Activated naive CD4-positive, alpha-beta T cell treated with anti-CD3 and anti-CD28 coated beads for 36 hours (primary cell): ENCODE measurements around the gene BIRC7. TPM values are rescaled to one million over a fixed set of nuclear protein-coding genes. Genes with fewer than 3 reads are reported as not detected.
A peak's percentile ranks its signal among the peaks of the same experiment; 100 is the strongest.

ENCODE experiments used
- CTCF ChIA-PET: fragments of 350-600 bp; sonication (Branson Sonifier 250); formaldehyde crosslinking; loops from one replicate; lab custom pipeline; 2021; ENCODE audit warnings: antibody characterized with exemption; lab: Charles Lee
- DNase-seq: peaks from one replicate; pipeline ENCODE4 v3.0.0-alpha.2; 2020
- H3K27ac Mint-ChIP-seq: one replicate; pipeline ENCODE4 v1.8.0; 2021; ENCODE audit warnings: mild to moderate bottlenecking, mixed read lengths
- H3K27me3 Mint-ChIP-seq: one replicate; pipeline ENCODE4 v1.8.0; 2021; ENCODE audit warnings: low read depth, mixed read lengths
- H3K36me3 Mint-ChIP-seq: one replicate; pipeline ENCODE4 v1.8.0; 2021; ENCODE audit warnings: low read depth, mixed read lengths
- H3K4me1 Mint-ChIP-seq: one replicate; pipeline ENCODE4 v1.8.0; 2021; ENCODE audit warnings: low read depth, mixed read lengths
- H3K4me3 Mint-ChIP-seq: one replicate; pipeline ENCODE4 v1.8.0; 2021; ENCODE audit warnings: mild to moderate bottlenecking, moderate library complexity, mixed read lengths
- H3K9me3 Mint-ChIP-seq: one replicate; pipeline ENCODE4 v1.8.0; 2021; ENCODE audit warnings: mixed read lengths
- intact Hi-C: fragments of 100-400 bp; cut with micrococcal nuclease; formaldehyde crosslinking; loops from one replicate; pipeline ENCODE4 v1.15.1; 2023
- total RNA-seq, 2 experiments: library from RNA; stranded (reverse); gene quantifications; one replicate each; pipeline ENCODE4 v1.2.3, GENCODE V29; 2021

The BIRC7 gene
- total RNA-seq, 2 experiments from 2014 or later: not detected

DNA sequence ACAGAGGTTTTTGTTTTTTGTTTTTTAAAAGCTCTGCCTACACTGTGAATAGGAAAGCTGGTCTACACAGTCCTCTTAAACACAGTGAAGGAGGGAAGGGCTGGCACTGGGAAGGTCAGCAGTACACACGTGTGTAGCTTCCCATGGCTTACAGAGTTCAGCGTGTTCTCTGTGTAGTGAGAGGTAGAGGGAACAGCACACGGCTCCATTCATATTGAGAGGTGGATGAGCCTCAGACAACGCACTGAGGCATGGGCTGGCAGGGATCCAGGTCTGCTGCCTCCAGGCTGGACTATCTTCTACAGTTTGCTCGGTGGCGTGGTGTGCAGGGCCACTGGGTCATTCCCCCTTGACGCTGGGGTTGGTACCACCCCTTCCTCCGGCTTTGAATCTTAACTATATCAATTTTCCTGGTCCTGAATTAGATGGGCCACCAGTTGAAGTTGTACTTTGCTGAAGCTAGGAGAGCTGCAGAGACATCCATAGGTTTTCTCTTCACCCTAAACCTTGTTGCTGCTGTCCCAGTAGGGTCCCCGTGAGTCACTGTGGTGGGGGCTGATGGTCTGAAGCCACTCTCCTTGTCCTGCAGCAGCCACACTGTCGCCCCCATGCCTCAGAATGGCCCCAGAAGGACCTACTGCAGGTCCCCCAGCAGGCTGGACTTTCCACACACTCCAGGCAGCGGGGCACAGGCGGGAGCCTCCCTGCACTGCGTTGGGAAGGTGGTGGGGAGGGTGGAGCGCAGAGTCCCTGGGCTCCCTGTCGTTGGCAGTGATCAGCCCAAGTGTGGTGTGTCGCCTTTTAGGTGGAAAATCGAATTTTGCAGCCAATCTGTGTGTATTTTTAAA is 38.9 kb downstream of the BIRC7 start:
- DNase-seq: no peak
- intact Hi-C loops: no loop called here
- H3K4me3 Mint-ChIP-seq: peak overlapping the region; percentile 43
- H3K27me3 Mint-ChIP-seq: no peaks in the 10 kb centered on the region
- H3K9me3 Mint-ChIP-seq: no peaks in the 10 kb centered on the region
- peaks cover 3% of the 10 kb centered on the region for H3K36me3 Mint-ChIP-seq
- CTCF ChIA-PET: interaction anchor here (4.0 kb wide), 1 partner anchor 51 kb away, joined by 16 read pairs; no protein-coding TSS in a partner anchor
- H3K4me1 Mint-ChIP-seq: peaks cover 26% of the 10 kb centered on the region
- no peak overlapping the region for H3K27ac Mint-ChIP-seq

DNA sequence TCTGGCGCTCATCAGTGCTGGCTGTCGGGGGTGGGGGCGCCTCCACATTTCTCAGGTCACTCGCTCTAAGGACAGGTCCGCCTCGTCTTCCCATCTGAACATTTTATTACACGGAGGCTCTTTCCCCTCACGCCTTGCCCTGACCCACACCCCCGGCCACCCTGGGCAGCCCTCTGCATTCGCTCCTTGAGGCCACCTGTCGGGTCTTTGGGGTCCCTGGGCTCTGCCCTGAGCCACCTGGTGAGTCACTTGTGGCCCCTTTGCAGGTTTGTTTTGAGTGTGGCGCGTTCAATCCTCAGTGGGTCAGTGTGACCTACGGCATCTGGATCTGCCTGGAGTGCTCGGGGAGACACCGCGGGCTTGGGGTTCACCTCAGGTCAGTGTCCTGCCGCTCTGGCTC is 40.1 kb downstream of the BIRC7 start:
- CTCF ChIA-PET: no interaction called here
- no peak for DNase-seq
- H3K27me3 Mint-ChIP-seq: no peaks in the 10 kb centered on the region
- H3K27ac Mint-ChIP-seq: no peak overlapping the region
- intact Hi-C loops: no loop called here
- peaks cover 3% of the 10 kb centered on the region for H3K36me3 Mint-ChIP-seq
- H3K9me3 Mint-ChIP-seq: no peaks in the 10 kb centered on the region
- H3K4me3 Mint-ChIP-seq: no peak overlapping the region
- H3K4me1 Mint-ChIP-seq: peaks cover 26% of the 10 kb centered on the region

- H3K4me1 Mint-ChIP-seq: peaks cover 21% of the 10 kb centered on the region
- no peak overlapping the region for H3K27ac Mint-ChIP-seq
- no peaks in the 10 kb centered on the region for H3K27me3 Mint-ChIP-seq
- DNase-seq: no peak
- intact Hi-C loops: no loop called here
- CTCF ChIA-PET: interaction anchor here (0.7 kb wide), 1 partner anchor 378 kb away, joined by 3 read pairs; no protein-coding TSS in a partner anchor
- H3K9me3 Mint-ChIP-seq: no peaks in the 10 kb centered on the region
- no peak overlapping the region for H3K4me3 Mint-ChIP-seq
- peaks cover 3% of the 10 kb centered on the region for H3K36me3 Mint-ChIP-seq
Observed at GRCh38 chr20:63276956-63277355, 41.3 kb downstream of the BIRC7 start.

- H3K9me3 Mint-ChIP-seq: no peaks in the 10 kb centered on the region
- H3K4me3 Mint-ChIP-seq: no peak overlapping the region
- no peak for DNase-seq
- intact Hi-C loops: no loop called here
- H3K27me3 Mint-ChIP-seq: no peaks in the 10 kb centered on the region
- H3K27ac Mint-ChIP-seq: no peak overlapping the region
- peaks cover 3% of the 10 kb centered on the region for H3K36me3 Mint-ChIP-seq
- CTCF ChIA-PET: no interaction called here
- peaks cover 21% of the 10 kb centered on the region for H3K4me1 Mint-ChIP-seq
Observed at GRCh38 chr20:63277466-63278272, 42.0 kb downstream of the BIRC7 start.

GRCh38 chr20:63278661-63279060 is 43.0 kb downstream of the BIRC7 start:
- CTCF ChIA-PET: no interaction called here
- Mint-ChIP-seq H3K9me3 (no peaks in the 10 kb centered on the region), H3K27me3 (no peaks in the 10 kb centered on the region), H3K27ac (no peak overlapping the region), H3K4me1 (peaks cover 17% of the 10 kb centered on the region), H3K36me3 (peaks cover 3% of the 10 kb centered on the region), H3K4me3 (no peak overlapping the region)
- no peak for DNase-seq
- intact Hi-C loops: no loop called here

- CTCF ChIA-PET: interaction anchor here (0.6 to 0.7 kb wide), 2 partner anchors 293 to 306 kb away, joined by 3 to 6 read pairs; no protein-coding TSS in a partner anchor
- H3K9me3 Mint-ChIP-seq: no peaks in the 10 kb centered on the region
- no peak for DNase-seq
- intact Hi-C loops: no loop called here
- no peak overlapping the region for H3K4me3 Mint-ChIP-seq
- peaks cover 5% of the 10 kb centered on the region for H3K36me3 Mint-ChIP-seq
- H3K27me3 Mint-ChIP-seq: no peaks in the 10 kb centered on the region
- H3K27ac Mint-ChIP-seq: no peak overlapping the region
- H3K4me1 Mint-ChIP-seq: peaks cover 8% of the 10 kb centered on the region
Observed at GRCh38 chr20:63279931-63280330, 44.2 kb downstream of the BIRC7 start.

- Mint-ChIP-seq H3K27ac (no peak overlapping the region), H3K9me3 (no peaks in the 10 kb centered on the region), H3K4me3 (no peak overlapping the region), H3K27me3 (no peaks in the 10 kb centered on the region), H3K36me3 (peaks cover 5% of the 10 kb centered on the region), H3K4me1 (peaks cover 4% of the 10 kb centered on the region)
- intact Hi-C loops: no loop called here
- CTCF ChIA-PET: interaction anchor here (0.6 to 0.7 kb wide), 3 partner anchors 61 to 306 kb away, joined by 3 to 6 read pairs (median 3); no protein-coding TSS in a partner anchor
- no peak for DNase-seq
Observed at GRCh38 chr20:63280371-63280770, 44.7 kb downstream of the BIRC7 start.

- no peak for DNase-seq
- Mint-ChIP-seq H3K27ac (no peak overlapping the region), H3K27me3 (no peaks in the 10 kb centered on the region), H3K4me3 (no peak overlapping the region), H3K9me3 (no peaks in the 10 kb centered on the region), H3K4me1 (peaks cover 2% of the 10 kb centered on the region), H3K36me3 (peaks cover 5% of the 10 kb centered on the region)
- intact Hi-C loops: no loop called here
- CTCF ChIA-PET: no interaction called here
Observed at GRCh38 chr20:63280929-63281545, 45.3 kb downstream of the BIRC7 start.

DNA sequence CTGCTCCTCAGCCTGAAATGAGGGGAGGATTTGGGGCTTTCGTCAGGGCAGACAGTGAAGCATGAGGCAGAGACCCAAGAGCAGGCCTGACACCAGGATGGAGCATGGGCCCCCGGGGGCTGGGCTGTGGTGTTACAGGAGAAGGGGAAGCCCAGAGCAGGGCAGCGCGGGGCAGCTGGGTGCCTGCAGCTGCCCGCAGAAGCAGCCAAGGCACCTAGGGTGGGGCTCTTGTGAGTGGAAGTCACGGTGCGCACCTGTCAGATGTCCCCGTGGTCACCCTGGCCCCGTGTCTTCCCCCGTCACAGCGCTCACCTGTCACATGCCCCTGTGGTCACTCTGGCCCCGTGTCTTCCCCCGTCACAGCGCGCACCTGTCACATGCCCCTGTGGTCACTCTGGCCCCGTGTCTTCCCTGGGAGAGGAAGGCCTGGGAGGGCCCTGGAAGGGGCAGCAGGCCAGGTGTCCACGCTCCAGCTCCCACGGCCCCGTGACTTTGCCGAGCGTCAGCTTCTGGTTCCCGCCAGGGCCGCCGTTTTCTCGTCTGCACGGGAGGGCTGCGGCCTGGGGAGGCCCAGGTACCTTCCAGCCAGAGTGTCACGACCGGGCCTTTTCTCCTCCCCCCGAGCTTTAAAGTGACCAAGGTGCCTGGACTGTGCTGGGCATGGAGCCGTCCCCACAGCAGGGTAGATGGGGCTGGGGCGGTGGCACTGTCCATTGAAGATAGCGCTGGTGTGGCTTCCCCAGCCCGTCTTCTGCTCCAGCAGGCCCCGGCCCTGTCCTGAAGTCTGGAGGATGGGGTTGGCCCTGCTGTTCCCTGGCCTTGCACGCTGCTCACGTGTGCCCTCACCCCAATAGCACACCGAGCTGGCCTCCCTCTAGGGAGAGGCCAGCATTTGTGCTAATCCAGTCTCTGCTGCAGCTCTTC is 46.3 kb downstream of the BIRC7 start:
- Mint-ChIP-seq H3K9me3 (no peaks in the 10 kb centered on the region), H3K4me1 (peaks cover 2% of the 10 kb centered on the region), H3K4me3 (no peak overlapping the region), H3K27me3 (no peaks in the 10 kb centered on the region), H3K36me3 (peaks cover 2% of the 10 kb centered on the region), H3K27ac (no peak overlapping the region)
- no peak for DNase-seq
- CTCF ChIA-PET: no interaction called here
- intact Hi-C loops: no loop called here

DNA sequence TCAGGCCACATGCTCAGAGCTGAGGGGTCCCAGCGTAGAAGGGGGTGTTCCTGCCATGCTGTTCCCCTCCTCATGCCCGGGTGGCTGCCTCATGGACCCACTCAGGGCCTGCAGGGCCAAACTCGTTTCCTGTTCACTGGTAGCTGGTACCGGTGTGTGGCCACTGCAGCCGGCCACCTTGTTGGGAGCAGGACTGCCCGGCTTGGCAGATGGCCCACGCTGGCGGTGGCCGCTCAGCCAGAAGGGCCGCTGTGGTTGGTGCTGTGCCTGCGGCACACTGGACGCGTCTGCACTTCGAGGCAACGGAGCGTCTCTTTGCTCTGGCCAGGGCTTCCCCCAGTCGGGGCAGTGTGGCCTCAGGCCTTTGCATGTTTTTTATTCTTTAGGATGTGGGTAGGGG is 47.2 kb downstream of the BIRC7 start:
- Mint-ChIP-seq H3K4me3 (no peak overlapping the region), H3K4me1 (peaks cover 2% of the 10 kb centered on the region), H3K36me3 (peaks cover 2% of the 10 kb centered on the region), H3K27ac (no peak overlapping the region), H3K27me3 (no peaks in the 10 kb centered on the region), H3K9me3 (no peaks in the 10 kb centered on the region)
- CTCF ChIA-PET: no interaction called here
- DNase-seq: no peak
- intact Hi-C loops: no loop called here

DNA sequence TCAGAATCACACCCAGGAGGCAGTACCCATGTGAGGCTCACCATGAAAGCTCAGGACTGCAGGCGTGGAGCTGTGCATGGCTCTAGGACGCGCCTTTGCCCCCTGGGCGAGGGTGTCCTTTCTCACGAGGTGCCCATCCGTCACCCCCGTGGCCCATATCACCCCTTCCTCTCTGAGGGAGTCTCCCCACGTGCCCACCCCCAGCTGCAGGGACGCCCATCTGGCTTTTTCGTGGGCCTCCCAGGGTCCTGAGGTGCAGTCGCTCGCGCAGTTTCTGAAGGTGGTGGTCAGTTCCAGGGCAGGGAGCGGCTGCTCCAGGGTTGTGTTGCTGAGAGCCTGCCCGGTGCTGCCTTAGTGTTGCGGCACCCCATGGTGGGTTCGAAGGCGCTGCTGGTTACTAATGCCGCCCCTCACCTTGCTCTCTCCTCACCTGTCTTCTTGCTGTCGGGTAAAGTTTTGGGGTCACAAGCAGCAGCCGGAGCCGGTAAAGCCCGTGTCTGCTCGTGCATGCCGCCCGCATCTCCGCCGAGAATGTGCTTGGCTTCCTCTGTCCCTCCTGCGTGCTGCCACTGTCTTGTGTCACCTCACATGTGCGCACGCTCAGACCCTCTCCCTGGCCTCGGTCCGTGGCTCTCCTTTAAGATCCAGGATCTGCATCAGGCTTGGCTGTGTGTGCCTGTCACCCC is 47.8 kb downstream of the BIRC7 start:
- Mint-ChIP-seq H3K27me3 (no peaks in the 10 kb centered on the region), H3K4me3 (peak overlapping the region; percentile 69), H3K9me3 (no peaks in the 10 kb centered on the region), H3K36me3 (peaks cover 2% of the 10 kb centered on the region), H3K27ac (peak overlapping the region; percentile 77), H3K4me1 (peaks cover 2% of the 10 kb centered on the region)
- no peak for DNase-seq
- CTCF ChIA-PET: interaction anchor here (1.6 kb wide), 1 partner anchor 60 kb away, joined by 5 read pairs; no protein-coding TSS in a partner anchor
- intact Hi-C loops: no loop called here
